Peyer's patch (tissue), 4 donors: ENCODE measurements around the gene ECE2.

ENCODE experiments used
- CTCF ChIP-seq, 6 experiments: fragments of 450-650 bp in 4 of 6; fragments of 200-600 bp in 2 of 6; sonication (generic) in 1 of 6; IDR thresholded peaks; one replicate each; pipeline ENCODE4 v1.5.1; 2017 to 2019; ENCODE audit warnings: antibody characterized with exemption in 6 of 6, mild to moderate bottlenecking in 3 of 6, moderate library complexity in 1 of 6
- POLR2A ChIP-seq, 2 donors: fragments of 450-650 bp; IDR thresholded peaks; one replicate each; pipeline ENCODE4 v1.5.1; 2017; ENCODE audit warnings: antibody characterized with exemption in 2 of 2, mild to moderate bottlenecking in 2 of 2, moderate library complexity in 2 of 2

DNA sequence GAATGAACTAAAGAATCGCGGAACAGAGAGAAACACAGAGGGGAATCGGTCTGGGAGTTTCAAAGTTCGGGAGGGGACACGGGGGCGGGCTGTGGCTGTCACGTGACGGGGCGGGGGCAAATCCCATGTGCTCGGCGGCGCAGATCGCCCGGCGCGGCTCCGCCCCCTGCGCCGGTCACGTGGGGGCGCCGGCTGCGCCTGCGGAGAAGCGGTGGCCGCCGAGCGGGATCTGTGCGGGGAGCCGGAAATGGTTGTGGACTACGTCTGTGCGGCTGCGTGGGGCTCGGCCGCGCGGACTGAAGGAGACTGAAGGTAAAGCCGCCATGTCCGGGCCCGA is 38.5 kb downstream of the ECE2 start, which contains the start of gene EIF4G1:
- no peak for TF ChIP-seq CTCF (IDR thresholded peaks at IDR 0.05)
- peak; percentile 6 to 70 for TF ChIP-seq POLR2A (IDR thresholded peaks at IDR 0.05)
